Measurements from ENCODE around the gene MORN1. TPM values are rescaled to one million over a fixed set of nuclear protein-coding genes. Genes with fewer than 3 reads are reported as not detected.

The MORN1 gene
- total RNA-seq, 4 donors from 2014 or later, result 2.8 to 9.6 (median 4.3) TPM

- TF ChIP-seq CTCF (IDR thresholded peaks at IDR 0.05; ENCODE audit: low read depth), result no peak
These were observed 49.5 kb downstream of the MORN1 start for GRCh38 chr1:2341706-2342383.

GRCh38 chr1:2340918-2341254 lies 50.5 kb downstream of the MORN1 start:
- TF ChIP-seq CTCF (IDR thresholded peaks at IDR 0.05; ENCODE audit: low read depth), result no peak

DNA sequence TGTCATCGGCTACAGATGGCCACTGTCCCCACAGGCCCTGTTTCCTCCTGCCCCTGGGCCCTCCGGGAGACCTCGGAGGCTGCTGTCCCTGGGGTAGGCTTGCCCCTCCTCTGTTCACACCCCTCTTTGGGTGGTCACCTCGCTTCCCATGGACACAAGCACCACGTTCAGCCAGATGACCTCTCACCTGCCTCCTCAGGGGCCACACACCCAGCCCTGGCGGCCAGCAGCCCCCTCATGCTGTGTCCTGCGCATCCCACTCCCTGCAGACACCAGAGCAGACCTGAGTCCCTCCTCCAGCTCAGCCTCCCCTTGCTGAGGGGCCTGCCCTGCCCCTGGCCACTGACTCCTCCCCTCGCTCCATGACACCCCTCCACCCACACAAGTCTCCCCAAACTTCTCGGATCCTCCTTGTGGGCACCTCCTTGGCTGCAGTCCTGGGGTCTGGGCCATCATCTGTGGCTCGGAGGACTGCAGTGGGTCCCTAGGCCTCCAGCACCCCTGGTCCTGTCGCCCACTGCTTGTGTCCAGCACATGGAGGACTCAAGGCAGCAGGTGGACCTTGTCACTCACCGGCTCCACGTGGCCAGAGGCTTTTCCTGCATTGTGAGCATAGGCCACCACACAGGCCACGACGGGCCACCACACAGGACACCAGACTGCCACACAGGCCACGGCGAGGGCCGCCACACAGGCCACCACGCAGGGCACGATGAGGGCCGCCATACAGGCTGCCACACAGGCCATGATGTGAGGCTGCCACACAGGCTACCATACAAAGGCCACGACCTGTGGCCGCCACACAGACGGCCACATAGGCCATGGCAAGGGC lies 51.1 kb downstream of the MORN1 start:
- TF ChIP-seq CTCF (IDR thresholded peaks at IDR 0.05; ENCODE audit: low read depth), result no peak

GRCh38 chr1:2339206-2340085 lies 51.9 kb downstream of the MORN1 start:
- TF ChIP-seq CTCF (IDR thresholded peaks at IDR 0.05; ENCODE audit: low read depth), result no peak

DNA sequence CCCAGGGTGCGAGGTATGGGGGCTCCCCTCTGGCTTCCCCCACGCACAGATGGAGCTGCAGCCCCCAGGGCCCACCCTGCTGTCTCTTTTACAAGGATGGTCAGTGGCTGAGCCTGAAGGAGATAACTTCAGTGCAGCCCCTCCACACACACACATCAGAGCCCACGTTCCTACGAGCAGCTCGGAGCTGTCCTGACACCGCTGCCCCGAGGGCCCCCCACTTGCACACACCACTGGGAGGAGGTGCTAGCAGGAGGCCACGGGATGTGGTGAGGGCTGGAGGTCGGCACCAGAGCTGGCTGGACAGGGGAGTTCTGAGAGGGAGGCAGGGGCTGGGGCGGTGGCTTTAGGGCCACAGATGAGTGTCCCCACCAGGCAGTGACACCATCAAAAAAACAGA lies 53.9 kb downstream of the MORN1 start:
- TF ChIP-seq CTCF (IDR thresholded peaks at IDR 0.05; ENCODE audit: low read depth), result no peak

DNA sequence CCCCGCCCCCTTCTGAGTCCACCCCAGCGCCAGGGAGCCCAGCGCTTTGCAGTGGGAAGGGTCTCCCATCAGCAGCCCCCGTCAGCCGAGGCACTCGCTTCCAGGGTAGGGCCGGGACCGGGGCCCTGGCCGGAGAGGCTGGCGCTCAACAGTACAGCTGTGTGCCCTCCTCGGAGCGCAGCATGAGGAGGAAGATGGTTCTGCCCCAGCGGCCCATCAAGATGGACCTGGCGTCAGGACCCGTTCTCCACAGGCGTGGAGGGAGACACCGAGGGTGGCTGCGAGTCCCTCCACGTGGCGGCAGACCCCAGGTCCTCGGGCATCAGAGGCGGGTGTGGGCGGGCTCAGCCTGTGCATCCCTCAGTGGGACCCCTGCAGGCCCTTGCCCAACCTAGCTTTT lies 54.3 kb downstream of the MORN1 start:
- no peak for TF ChIP-seq CTCF (IDR thresholded peaks at IDR 0.05; ENCODE audit: low read depth)

DNA sequence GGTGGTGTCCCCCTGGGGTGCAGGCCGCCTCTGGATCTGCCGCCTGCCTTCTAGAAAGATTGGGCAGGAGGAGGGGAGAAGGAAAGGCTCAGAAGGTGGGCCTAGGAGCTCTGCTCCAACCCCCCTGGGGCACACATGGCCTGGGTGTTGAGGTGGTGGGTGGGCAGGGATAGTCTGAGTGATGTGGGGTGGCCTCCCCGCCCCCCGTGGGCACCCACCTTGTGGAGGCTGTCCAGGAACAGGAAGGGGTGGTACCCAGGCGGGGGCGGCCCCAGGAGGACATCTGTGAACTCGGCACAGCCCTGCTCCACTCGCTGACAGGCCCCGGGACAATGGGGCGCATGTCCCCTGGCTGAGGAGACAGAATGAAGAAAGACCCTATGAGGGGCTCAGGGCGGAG lies 54.9 kb downstream of the MORN1 start:
- TF ChIP-seq CTCF (IDR thresholded peaks at IDR 0.05; ENCODE audit: low read depth), result no peak

Measured in subcutaneous adipose tissue (tissue), 4 donors.